ENCODE data around the gene NLRC5.

DNA sequence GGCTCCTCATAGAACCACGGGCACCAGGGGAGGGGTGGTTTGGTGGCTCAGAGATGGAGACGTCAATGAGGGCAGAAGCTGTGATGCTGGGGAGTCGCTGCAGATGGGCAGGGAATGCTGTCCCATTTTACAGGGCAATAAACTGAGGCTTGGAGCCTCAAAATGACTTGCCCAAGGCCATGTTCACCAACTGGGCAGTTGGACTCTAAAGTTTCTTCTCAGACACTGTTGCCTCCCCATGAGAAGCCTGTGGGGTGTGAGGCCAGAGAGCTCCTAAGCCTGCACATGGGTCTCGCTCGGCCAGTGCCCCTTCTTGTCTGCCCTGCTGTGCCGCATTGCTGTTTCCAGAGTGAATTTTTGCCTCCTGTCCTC is 141.6 kb downstream of the NLRC5 start:
- TF ChIP-seq, protein P1, sequence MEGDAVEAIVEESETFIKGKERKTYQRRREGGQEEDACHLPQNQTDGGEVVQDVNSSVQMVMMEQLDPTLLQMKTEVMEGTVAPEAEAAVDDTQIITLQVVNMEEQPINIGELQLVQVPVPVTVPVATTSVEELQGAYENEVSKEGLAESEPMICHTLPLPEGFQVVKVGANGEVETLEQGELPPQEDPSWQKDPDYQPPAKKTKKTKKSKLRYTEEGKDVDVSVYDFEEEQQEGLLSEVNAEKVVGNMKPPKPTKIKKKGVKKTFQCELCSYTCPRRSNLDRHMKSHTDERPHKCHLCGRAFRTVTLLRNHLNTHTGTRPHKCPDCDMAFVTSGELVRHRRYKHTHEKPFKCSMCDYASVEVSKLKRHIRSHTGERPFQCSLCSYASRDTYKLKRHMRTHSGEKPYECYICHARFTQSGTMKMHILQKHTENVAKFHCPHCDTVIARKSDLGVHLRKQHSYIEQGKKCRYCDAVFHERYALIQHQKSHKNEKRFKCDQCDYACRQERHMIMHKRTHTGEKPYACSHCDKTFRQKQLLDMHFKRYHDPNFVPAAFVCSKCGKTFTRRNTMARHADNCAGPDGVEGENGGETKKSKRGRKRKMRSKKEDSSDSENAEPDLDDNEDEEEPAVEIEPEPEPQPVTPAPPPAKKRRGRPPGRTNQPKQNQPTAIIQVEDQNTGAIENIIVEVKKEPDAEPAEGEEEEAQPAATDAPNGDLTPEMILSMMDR (IDR thresholded peaks at IDR 0.05): no peak
- TF ChIP-seq POLR2A (IDR thresholded peaks at IDR 0.05): no peak
